HEK293 (cell line): ENCODE results near the gene DDR2.

Experiments
- KLF16 ChIP-seq: fragments of 450-650 bp; formaldehyde crosslinking; IDR thresholded peaks from 2 replicates; pipeline ENCODE4 v1.5.1; 2017; ENCODE audit warnings: missing biosample characterization, missing genetic modification characterization
- MEIS1 ChIP-seq: sonication (generic); formaldehyde crosslinking; IDR thresholded peaks from 2 replicates; pipeline ENCODE4 v1.8.1; 2022; ENCODE audit warnings: missing genetic modification reagents, mild to moderate bottlenecking, borderline replicate concordance
- WT1 ChIP-seq: fragments of 450-650 bp; formaldehyde crosslinking; IDR thresholded peaks from 2 replicates; pipeline ENCODE4 v1.5.1; 2016; ENCODE audit warnings: missing biosample characterization, missing genetic modification characterization
- ZBTB1 ChIP-seq: fragments of 450-650 bp; formaldehyde crosslinking; IDR thresholded peaks from 2 replicates; pipeline ENCODE4 v1.5.1; 2016; ENCODE audit warnings: missing biosample characterization, missing genetic modification characterization
- ZFP37 ChIP-seq: fragments of 450-650 bp; formaldehyde crosslinking; IDR thresholded peaks from 2 replicates; pipeline ENCODE4 v1.5.1; 2016; ENCODE audit warnings: missing biosample characterization, missing genetic modification characterization
- ZNF311 ChIP-seq: fragments of 450-650 bp; formaldehyde crosslinking; IDR thresholded peaks from 2 replicates; pipeline ENCODE4 v1.5.1; 2017; ENCODE audit warnings: missing biosample characterization, missing genetic modification characterization, borderline replicate concordance
- ZNF560 ChIP-seq: fragments of 450-650 bp; formaldehyde crosslinking; IDR thresholded peaks from 2 replicates; pipeline ENCODE4 v1.5.1; 2017; ENCODE audit warnings: missing biosample characterization, missing genetic modification characterization, borderline replicate concordance
- TF ChIP-seq, protein P1 (sequence below): fragments of 450-650 bp; formaldehyde crosslinking; IDR thresholded peaks from 2 replicates; pipeline ENCODE4 v1.5.1; 2016; ENCODE audit warnings: missing biosample characterization, missing genetic modification characterization
- TF ChIP-seq, protein P2 (sequence below): fragments of 450-650 bp; formaldehyde crosslinking; IDR thresholded peaks from 2 replicates; pipeline ENCODE4 v1.5.1; 2017; ENCODE audit warnings: missing biosample characterization, missing genetic modification characterization
- TF ChIP-seq, protein P3 (sequence below): fragments of 450-650 bp; formaldehyde crosslinking; IDR thresholded peaks from 2 replicates; pipeline ENCODE4 v1.5.1; 2016; ENCODE audit warnings: missing biosample characterization, missing genetic modification characterization
- TF ChIP-seq, protein P4 (sequence below): fragments of 450-650 bp; formaldehyde crosslinking; IDR thresholded peaks from 2 replicates; pipeline ENCODE4 v1.5.1; 2016; ENCODE audit warnings: missing biosample characterization, missing genetic modification characterization
- TF ChIP-seq, protein P5 (sequence below): IDR thresholded peaks from 2 replicates; pipeline ENCODE4 v1.6.1; 2011; ENCODE audit warnings: mild to moderate bottlenecking, low read depth, low read length, borderline replicate concordance
- TF ChIP-seq, protein P6 (sequence below): fragments of 450-650 bp; formaldehyde crosslinking; IDR thresholded peaks from 2 replicates; pipeline ENCODE4 v1.5.1; 2016; ENCODE audit warnings: missing biosample characterization, missing genetic modification characterization
- TF ChIP-seq, protein P7 (sequence below): fragments of 450-650 bp; formaldehyde crosslinking; IDR thresholded peaks from 2 replicates; pipeline ENCODE4 v1.5.1; 2017; ENCODE audit warnings: missing biosample characterization, mild to moderate bottlenecking, missing genetic modification characterization, moderate library complexity

DNA sequence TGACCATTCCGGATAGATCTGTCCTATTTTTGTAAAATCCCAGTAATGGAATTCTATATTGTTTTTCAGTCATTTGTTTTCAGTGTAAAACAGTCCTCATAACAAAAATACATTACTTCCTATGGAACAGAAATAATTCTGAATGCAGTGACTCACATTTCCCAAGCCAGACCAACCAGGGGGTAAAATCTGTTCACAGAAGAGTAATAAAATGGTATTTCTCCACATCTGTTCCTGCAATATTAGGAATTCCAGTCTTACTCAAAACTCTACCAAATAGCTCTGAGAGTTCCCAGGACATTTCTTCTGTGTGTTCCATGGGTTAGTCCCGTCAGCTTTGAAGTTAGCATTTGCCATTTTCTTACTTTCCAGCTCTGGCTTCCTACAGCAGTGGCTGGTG, 2.6 kb upstream of the DDR2 start:
- TF ChIP-seq, protein P1, sequence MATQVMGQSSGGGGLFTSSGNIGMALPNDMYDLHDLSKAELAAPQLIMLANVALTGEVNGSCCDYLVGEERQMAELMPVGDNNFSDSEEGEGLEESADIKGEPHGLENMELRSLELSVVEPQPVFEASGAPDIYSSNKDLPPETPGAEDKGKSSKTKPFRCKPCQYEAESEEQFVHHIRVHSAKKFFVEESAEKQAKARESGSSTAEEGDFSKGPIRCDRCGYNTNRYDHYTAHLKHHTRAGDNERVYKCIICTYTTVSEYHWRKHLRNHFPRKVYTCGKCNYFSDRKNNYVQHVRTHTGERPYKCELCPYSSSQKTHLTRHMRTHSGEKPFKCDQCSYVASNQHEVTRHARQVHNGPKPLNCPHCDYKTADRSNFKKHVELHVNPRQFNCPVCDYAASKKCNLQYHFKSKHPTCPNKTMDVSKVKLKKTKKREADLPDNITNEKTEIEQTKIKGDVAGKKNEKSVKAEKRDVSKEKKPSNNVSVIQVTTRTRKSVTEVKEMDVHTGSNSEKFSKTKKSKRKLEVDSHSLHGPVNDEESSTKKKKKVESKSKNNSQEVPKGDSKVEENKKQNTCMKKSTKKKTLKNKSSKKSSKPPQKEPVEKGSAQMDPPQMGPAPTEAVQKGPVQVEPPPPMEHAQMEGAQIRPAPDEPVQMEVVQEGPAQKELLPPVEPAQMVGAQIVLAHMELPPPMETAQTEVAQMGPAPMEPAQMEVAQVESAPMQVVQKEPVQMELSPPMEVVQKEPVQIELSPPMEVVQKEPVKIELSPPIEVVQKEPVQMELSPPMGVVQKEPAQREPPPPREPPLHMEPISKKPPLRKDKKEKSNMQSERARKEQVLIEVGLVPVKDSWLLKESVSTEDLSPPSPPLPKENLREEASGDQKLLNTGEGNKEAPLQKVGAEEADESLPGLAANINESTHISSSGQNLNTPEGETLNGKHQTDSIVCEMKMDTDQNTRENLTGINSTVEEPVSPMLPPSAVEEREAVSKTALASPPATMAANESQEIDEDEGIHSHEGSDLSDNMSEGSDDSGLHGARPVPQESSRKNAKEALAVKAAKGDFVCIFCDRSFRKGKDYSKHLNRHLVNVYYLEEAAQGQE = no peak
- TF ChIP-seq, protein P2, sequence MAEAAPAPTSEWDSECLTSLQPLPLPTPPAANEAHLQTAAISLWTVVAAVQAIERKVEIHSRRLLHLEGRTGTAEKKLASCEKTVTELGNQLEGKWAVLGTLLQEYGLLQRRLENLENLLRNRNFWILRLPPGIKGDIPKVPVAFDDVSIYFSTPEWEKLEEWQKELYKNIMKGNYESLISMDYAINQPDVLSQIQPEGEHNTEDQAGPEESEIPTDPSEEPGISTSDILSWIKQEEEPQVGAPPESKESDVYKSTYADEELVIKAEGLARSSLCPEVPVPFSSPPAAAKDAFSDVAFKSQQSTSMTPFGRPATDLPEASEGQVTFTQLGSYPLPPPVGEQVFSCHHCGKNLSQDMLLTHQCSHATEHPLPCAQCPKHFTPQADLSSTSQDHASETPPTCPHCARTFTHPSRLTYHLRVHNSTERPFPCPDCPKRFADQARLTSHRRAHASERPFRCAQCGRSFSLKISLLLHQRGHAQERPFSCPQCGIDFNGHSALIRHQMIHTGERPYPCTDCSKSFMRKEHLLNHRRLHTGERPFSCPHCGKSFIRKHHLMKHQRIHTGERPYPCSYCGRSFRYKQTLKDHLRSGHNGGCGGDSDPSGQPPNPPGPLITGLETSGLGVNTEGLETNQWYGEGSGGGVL (tag by site-specific recombination) = no peak
- TF ChIP-seq ZBTB1 (tag by site-specific recombination) (no peak), WT1 (no peak), ZNF560 (tag by site-specific recombination) (no peak), ZNF311 (tag by site-specific recombination) (no peak), ZFP37 (tag by site-specific recombination) (no peak), MEIS1 (CRISPR knock-in tag) (no peak), KLF16 (tag by site-specific recombination) (no peak)
- TF ChIP-seq, protein P3, sequence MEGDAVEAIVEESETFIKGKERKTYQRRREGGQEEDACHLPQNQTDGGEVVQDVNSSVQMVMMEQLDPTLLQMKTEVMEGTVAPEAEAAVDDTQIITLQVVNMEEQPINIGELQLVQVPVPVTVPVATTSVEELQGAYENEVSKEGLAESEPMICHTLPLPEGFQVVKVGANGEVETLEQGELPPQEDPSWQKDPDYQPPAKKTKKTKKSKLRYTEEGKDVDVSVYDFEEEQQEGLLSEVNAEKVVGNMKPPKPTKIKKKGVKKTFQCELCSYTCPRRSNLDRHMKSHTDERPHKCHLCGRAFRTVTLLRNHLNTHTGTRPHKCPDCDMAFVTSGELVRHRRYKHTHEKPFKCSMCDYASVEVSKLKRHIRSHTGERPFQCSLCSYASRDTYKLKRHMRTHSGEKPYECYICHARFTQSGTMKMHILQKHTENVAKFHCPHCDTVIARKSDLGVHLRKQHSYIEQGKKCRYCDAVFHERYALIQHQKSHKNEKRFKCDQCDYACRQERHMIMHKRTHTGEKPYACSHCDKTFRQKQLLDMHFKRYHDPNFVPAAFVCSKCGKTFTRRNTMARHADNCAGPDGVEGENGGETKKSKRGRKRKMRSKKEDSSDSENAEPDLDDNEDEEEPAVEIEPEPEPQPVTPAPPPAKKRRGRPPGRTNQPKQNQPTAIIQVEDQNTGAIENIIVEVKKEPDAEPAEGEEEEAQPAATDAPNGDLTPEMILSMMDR (tag by site-specific recombination) = no peak
- TF ChIP-seq, protein P4, sequence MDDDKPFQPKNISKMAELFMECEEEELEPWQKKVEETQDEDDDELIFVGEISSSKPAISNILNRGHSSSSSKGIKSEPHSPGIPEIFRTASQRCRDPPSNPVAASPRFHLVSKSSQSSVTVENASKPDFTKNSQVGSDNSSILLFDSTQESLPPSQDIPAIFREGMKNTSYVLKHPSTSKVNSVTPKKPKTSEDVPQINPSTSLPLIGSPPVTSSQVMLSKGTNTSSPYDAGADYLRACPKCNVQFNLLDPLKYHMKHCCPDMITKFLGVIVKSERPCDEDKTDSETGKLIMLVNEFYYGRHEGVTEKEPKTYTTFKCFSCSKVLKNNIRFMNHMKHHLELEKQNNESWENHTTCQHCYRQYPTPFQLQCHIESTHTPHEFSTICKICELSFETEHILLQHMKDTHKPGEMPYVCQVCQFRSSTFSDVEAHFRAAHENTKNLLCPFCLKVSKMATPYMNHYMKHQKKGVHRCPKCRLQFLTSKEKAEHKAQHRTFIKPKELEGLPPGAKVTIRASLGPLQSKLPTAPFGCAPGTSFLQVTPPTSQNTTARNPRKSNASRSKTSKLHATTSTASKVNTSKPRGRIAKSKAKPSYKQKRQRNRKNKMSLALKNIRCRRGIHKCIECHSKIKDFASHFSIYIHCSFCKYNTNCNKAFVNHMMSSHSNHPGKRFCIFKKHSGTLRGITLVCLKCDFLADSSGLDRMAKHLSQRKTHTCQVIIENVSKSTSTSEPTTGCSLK = no peak
- TF ChIP-seq, protein P5, sequence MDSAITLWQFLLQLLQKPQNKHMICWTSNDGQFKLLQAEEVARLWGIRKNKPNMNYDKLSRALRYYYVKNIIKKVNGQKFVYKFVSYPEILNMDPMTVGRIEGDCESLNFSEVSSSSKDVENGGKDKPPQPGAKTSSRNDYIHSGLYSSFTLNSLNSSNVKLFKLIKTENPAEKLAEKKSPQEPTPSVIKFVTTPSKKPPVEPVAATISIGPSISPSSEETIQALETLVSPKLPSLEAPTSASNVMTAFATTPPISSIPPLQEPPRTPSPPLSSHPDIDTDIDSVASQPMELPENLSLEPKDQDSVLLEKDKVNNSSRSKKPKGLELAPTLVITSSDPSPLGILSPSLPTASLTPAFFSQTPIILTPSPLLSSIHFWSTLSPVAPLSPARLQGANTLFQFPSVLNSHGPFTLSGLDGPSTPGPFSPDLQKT = no peak
- TF ChIP-seq, protein P6, sequence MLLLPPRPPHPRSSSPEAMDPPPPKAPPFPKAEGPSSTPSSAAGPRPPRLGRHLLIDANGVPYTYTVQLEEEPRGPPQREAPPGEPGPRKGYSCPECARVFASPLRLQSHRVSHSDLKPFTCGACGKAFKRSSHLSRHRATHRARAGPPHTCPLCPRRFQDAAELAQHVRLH (tag by site-specific recombination) = no peak
- TF ChIP-seq, protein P7, sequence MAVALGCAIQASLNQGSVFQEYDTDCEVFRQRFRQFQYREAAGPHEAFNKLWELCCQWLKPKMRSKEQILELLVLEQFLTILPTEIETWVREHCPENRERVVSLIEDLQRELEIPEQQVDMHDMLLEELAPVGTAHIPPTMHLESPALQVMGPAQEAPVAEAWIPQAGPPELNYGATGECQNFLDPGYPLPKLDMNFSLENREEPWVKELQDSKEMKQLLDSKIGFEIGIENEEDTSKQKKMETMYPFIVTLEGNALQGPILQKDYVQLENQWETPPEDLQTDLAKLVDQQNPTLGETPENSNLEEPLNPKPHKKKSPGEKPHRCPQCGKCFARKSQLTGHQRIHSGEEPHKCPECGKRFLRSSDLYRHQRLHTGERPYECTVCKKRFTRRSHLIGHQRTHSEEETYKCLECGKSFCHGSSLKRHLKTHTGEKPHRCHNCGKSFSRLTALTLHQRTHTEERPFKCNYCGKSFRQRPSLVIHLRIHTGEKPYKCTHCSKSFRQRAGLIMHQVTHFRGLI (tag by site-specific recombination) = no peak
